Measurements from ENCODE around the gene AMN1.
"Not testable (repeated sequence)": the region's sequence is repeated elsewhere in the genome, so short reads cannot be mapped to it uniquely, and the experiment has no call there.

The AMN1 gene

DNA sequence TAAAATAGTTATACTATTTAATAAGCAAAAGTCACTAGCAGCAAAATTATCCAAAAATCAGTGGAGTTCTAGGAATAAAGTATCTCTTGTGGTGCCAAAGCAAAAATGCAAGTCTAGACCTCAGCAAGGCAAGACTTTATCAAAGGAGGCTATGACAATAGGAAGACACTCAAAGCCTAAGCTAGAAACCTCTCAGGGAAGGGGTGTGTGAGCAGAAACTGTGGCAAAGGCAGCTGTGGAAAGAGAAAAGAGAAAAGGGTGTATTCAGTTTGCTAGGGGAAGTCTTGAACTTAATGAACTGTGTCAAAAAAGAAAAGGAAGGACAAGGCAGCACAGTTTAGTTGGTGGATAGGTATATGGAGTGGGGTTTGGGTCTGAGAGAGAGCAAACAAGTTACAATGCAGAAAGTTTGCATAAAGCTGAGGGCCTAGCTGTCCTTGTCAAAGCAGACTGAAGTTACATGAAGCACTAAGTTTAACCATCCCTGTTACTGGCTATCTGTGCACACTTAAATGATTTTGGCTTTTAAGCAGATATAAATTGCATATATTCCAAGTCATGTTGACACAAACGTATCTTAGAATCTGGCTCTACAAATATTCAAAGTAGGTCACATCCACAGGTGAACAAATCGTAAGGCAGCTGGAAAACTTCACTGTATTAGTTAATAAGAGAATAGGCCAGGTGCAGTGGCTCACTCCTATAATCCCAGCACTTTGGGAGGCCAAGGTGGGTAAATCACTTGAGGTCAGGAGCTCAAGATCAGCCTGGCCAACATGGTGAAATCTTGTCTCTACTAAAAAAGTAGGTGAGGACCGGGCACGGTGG is 31.0 kb upstream of the AMN1 start:
- no peak overlapping the region for H3K27ac ChIP-seq
- TF ChIP-seq, protein P1, sequence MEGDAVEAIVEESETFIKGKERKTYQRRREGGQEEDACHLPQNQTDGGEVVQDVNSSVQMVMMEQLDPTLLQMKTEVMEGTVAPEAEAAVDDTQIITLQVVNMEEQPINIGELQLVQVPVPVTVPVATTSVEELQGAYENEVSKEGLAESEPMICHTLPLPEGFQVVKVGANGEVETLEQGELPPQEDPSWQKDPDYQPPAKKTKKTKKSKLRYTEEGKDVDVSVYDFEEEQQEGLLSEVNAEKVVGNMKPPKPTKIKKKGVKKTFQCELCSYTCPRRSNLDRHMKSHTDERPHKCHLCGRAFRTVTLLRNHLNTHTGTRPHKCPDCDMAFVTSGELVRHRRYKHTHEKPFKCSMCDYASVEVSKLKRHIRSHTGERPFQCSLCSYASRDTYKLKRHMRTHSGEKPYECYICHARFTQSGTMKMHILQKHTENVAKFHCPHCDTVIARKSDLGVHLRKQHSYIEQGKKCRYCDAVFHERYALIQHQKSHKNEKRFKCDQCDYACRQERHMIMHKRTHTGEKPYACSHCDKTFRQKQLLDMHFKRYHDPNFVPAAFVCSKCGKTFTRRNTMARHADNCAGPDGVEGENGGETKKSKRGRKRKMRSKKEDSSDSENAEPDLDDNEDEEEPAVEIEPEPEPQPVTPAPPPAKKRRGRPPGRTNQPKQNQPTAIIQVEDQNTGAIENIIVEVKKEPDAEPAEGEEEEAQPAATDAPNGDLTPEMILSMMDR (IDR thresholded peaks at IDR 0.05) = no peak
- TF ChIP-seq ZFX (IDR thresholded peaks at IDR 0.05; ENCODE audit: borderline replicate concordance) = no peak

DNA sequence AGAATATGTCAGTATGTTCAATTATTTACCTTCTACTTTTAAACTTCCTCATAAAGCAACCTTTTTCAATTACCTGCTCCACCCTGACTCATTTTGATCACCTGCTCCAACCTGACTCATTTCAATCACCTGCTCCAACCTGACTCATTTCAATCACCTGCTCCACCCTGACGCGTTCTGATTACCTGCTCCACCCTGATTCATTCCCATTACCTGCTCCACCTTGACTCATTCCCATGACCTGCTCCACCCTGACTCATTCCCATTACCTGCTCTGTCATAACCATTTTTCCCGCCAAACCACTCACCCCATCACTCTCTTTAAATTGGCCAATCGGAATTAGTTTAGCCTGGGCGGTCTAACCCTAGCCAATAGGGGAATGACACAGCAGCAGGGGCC is 29.5 kb upstream of the AMN1 start:
- H3K27ac ChIP-seq = not testable (repeated sequence)

DNA sequence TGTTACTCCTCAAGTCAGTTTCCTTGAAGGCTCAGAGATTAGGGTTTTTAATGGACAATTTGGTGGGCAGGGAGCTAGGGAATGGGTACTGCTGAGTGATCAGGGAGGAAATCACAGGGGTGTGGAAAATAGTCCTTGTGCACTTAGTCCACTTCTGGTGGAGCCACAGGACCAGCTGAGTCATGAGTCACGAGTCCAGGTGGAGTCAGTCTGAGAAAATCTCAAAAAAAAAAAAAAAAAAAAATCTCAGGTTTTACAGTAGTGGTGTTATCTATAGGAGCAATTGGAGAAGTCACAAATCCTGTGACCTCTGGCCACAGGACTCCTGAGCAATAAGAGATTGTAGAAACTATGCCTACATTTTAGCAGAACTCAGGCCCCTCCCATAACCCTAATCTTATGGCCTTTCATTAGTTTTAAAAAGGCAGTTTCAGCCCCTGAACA is 28.2 kb upstream of the AMN1 start:
- no peak for TF ChIP-seq ZFX (IDR thresholded peaks at IDR 0.05; ENCODE audit: borderline replicate concordance)
- TF ChIP-seq, protein P1 (IDR thresholded peaks at IDR 0.05) = no peak
- no peak overlapping the region for H3K27ac ChIP-seq

DNA sequence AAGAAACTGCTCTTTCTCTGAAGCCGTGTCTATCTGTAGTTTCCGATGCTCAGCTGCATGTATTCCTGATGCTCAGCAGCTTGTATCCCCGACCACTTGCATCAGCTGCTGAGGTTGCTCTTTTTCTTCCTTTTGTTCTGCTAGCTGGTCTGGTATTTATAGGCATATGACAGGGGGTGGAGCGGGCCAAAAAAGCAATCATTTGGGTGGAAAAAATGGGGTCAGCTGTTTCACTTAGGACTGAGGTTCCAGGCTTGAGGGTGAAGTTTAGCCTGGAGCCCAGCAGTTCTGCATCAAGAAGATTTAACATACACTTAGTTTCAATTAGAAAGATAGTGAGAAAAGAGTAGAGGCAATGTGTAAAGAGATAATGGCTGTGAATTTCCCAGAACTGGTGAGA is 23.6 kb upstream of the AMN1 start:
- TF ChIP-seq, protein P1 (IDR thresholded peaks at IDR 0.05) = no peak
- TF ChIP-seq ZFX (IDR thresholded peaks at IDR 0.05; ENCODE audit: borderline replicate concordance) = no peak
- H3K27ac ChIP-seq = no peak overlapping the region

DNA sequence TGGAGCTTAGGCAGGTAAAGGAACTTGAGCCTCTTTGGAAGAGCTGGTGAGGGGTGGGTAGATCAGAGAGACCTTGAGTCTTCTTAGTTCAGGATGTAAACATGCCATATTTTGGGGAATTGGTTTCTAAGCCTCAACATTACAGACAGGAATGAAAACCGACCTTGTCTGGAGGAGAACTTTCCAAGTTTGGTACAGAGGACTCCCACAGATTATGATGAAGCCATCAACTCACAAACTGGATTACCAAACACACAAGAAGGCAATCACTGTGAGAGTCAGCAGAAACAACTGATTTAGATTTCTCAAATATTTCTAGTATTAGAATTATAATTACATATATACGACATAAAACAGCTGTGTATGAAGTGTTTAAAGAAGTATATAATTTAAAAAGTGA is 22.3 kb upstream of the AMN1 start:
- TF ChIP-seq ZFX (IDR thresholded peaks at IDR 0.05; ENCODE audit: borderline replicate concordance) = no peak
- TF ChIP-seq, protein P1 (IDR thresholded peaks at IDR 0.05) = no peak

DNA sequence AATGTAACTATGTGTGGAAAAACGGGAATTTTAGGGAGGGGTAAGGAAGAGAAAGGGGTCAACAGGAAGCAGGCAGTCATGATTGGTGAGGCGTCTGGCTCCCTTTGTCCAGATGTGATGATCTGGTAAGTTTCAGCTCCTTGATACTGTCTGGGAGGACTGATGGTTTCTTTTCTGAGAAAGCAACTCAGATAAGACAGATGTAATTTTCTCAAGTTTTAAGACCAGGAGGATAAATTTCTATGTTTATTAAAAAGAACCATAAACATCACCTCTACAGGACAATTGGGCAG is 21.9 kb upstream of the AMN1 start:
- no peak for TF ChIP-seq ZFX (IDR thresholded peaks at IDR 0.05; ENCODE audit: borderline replicate concordance)
- TF ChIP-seq, protein P1 (IDR thresholded peaks at IDR 0.05) = no peak
- H3K27ac ChIP-seq = peak overlapping the region; percentile 95

More for the DNA sequence above, 22.3 kb upstream of the AMN1 start:
- peak overlapping the region; percentile 95 for H3K27ac ChIP-seq

DNA sequence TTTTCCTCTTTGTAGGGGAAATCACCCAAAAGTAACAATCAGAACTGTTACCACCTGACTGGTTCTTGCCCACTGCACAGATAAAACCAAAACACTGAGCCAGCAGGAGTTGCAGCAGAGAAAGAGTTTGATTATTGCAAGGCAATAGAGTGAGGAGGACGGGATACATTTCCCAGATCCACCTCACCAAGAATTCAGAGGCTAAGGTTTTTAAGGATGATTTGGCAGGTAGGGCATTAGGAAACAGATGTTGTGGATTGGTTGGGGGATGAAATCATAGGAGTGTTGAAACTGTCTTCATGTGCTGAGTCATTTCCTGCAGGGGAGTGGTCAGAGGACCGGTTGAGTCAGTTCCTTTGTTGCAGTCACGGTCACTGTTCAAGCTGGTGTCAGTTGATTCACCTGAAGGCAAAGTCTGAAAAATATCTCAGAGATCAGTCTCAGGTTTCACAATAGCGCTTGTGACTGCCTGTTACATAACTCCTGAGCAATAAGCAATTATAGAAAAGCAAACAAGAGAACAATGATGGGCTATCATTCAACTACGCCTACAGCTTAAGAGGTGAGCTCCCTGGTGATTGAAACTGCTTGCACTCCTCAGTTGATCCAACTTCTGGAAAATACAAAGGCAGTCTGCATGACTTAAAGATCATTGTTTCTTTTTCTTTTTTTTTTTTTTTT is 20.3 kb upstream of the AMN1 start:
- TF ChIP-seq ZFX (IDR thresholded peaks at IDR 0.05; ENCODE audit: borderline replicate concordance) = no peak
- peak overlapping the region; percentile 95 for H3K27ac ChIP-seq

DNA sequence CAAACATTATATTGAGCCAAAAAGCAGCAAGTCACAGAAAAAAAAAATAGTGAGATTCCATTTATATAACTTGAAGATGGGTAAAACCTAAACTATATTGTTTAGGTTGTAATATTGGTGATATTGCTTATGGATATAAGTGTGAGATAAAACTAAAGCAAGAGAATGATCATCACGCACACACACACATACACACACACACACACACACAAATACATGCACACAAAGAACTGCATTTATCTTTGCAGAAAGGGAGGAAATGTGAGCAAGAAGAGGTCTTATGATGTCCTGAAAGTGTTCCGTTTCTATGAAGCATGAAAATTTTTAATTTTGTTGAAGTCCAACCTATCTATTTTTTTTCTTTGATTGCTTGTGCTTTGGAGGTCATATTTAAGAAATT is 16.4 kb upstream of the AMN1 start:
- TF ChIP-seq, protein P1 (IDR thresholded peaks at IDR 0.05) = no peak
- no peak for TF ChIP-seq ZFX (IDR thresholded peaks at IDR 0.05; ENCODE audit: borderline replicate concordance)
- no peak overlapping the region for H3K27ac ChIP-seq

DNA sequence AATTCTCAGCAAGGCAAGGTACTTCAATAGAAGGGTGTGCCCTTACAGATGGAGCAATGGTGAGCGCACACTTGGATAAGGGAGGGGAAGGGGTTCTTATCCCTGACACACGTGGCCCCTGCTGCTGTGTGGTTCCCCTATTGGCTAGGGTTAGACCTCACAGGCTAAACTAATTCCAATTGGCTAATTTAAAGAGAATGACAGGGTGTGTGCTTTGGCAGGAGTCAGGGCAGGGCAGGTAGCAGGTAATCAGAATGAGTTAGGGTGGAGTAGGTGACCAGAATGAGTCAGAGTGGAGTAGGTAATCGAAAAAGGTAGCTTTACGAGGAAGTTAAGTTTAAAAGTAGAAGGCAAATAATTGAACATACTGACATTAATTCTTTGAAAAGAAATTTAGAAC is 15.5 kb upstream of the AMN1 start:
- H3K27ac ChIP-seq = peak overlapping the region; percentile 4; the same call in 1 of the 2 replicates
